K562 (cell line): ENCODE measurements around the gene EPHA7. TPM values are rescaled to one million over a fixed set of nuclear protein-coding genes. Genes with fewer than 3 reads are reported as not detected.

Experiments
- ATAC-seq: fragments of 200-7000 bp; cut with Tn5 transposase; 3 replicates; pipeline ENCODE4 v1.9.1; 2020; ENCODE audit warnings: moderate library complexity
- BruUV-seq: library from RNA; stranded (reverse); fragments of 400-500 nt; replicated peaks from 2 replicates; lab custom pipeline; 2021; lab: Mats Ljungman, UMichigan
- CTCF ChIA-PET: fragments of 300-600 bp; formaldehyde crosslinking; extraction: SDS; loops from one replicate; lab custom pipeline; 2021; ENCODE audit warnings: low intra/inter-chr PET ratio; lab: Yijun Ruan, JAX
- POLR2A ChIA-PET: fragments of 300-600, 350-650 bp; sonication (Branson Sonifier 250); formaldehyde crosslinking; extraction: SDS; loops from one replicate; lab custom pipeline; 2021; ENCODE audit warnings: antibody characterized with exemption, inconsistent platforms; lab: Yijun Ruan, JAX
- DNase-seq, 4 experiments: peaks; one replicate each; pipeline versions ENCODE4 v3.0.0 to v3.0.0-alpha.2; 2011 to 2018; ENCODE audit warnings: low spot score in 3 of 4, mixed read lengths in 3 of 4; ENCODE audit errors: extremely low read depth in 1 of 4
- FAIRE-seq: peaks from 2 replicates; lab custom pipeline; 2011; peaks lifted over from hg19 to GRCh38; lab: Jason Lieb, UNC
- H2AFZ ChIP-seq: 2 replicates; pipeline ENCODE4 v1.6.0; 2011; ENCODE audit warnings: low read depth, low read length, control low read depth, inconsistent platforms
- H3K27ac ChIP-seq: fragments of 200-600 bp; 3 replicates; pipeline ENCODE4 v1.8.0; 2011; ENCODE audit warnings: low read depth, mild to moderate bottlenecking, control low read depth, inconsistent platforms, low read length, moderate library complexity, mixed read lengths; ENCODE audit errors: extremely low read depth
- H3K27me3 ChIP-seq, 2 experiments: fragments of 300-600 bp in 1 of 2; 2 replicates in 1 of 2; 3 replicates in 1 of 2; pipeline versions ENCODE4 v1.6.0 to v1.8.0; 2011; ENCODE audit warnings: inconsistent platforms in 2 of 2, low read length in 2 of 2, mild to moderate bottlenecking in 1 of 2, mixed read lengths in 1 of 2, moderate library complexity in 1 of 2; ENCODE audit not compliant: control insufficient read depth in 2 of 2, insufficient read depth in 2 of 2
- H3K36me3 ChIP-seq: fragments of 300-600 bp; 3 replicates; pipeline ENCODE4 v1.8.0; 2011; ENCODE audit warnings: mild to moderate bottlenecking, low read length, inconsistent platforms; ENCODE audit not compliant: control insufficient read depth, insufficient read depth
- H3K4me1 ChIP-seq, 2 experiments: fragments of 200-600 bp in 1 of 2; replicated peaks in 1 of 2; 2 replicates in 1 of 2; 3 replicates in 1 of 2; pipeline versions ENCODE4 v1.5.1 to v1.8.0; 2011; ENCODE audit warnings: inconsistent platforms in 2 of 2, low read length in 2 of 2, mild to moderate bottlenecking in 1 of 2, mixed read lengths in 1 of 2, moderate library complexity in 1 of 2; ENCODE audit not compliant: control insufficient read depth in 2 of 2, insufficient read depth in 2 of 2
- H3K4me2 ChIP-seq: 2 replicates; pipeline ENCODE4 v1.6.1; 2011; ENCODE audit warnings: low read length, control low read depth, inconsistent platforms, mixed read lengths; ENCODE audit not compliant: insufficient read depth
- H3K4me3 ChIP-seq: fragments of 200-600 bp; sonication (generic), shearing (Covaris generic); 2 replicates; pipeline ENCODE4 v1.5.1; 2016; ENCODE audit warnings: control low read depth, inconsistent platforms
- H3K79me2 ChIP-seq: fragments of 200-600 bp; 3 replicates; pipeline ENCODE4 v1.8.0; 2011; ENCODE audit warnings: low read length, inconsistent platforms; ENCODE audit not compliant: control insufficient read depth, insufficient read depth
- H3K9ac ChIP-seq, 2 experiments: 2 replicates each; pipeline versions ENCODE4 v1.6.0 to v1.6.1; 2011; ENCODE audit warnings: low read depth in 2 of 2, low read length in 2 of 2, control low read depth in 1 of 2, inconsistent platforms in 1 of 2, mild to moderate bottlenecking in 1 of 2, mixed read lengths in 1 of 2; ENCODE audit not compliant: insufficient read depth in 1 of 2
- H3K9me1 ChIP-seq: one replicate; pipeline ENCODE4 v1.6.0; 2011; ENCODE audit warnings: inconsistent platforms, mild to moderate bottlenecking, low read length, moderate library complexity; ENCODE audit not compliant: control insufficient read depth, insufficient read depth
- H3K9me3 ChIP-seq: replicated peaks from 2 replicates; pipeline ENCODE4 v1.5.1; 2011; ENCODE audit warnings: low read depth, low read length, inconsistent platforms; ENCODE audit not compliant: control insufficient read depth, insufficient read depth
- H4K20me1 ChIP-seq: replicated peaks from 2 replicates; pipeline ENCODE4 v1.6.1; 2011; ENCODE audit warnings: low read length, inconsistent platforms, mixed read lengths; ENCODE audit not compliant: control insufficient read depth, insufficient read depth
- BDP1 ChIP-seq: IDR thresholded peaks from 3 replicates; pipeline ENCODE4 v1.6.1; 2011; ENCODE audit not compliant: insufficient read length, insufficient read depth
- BRF2 ChIP-seq: IDR thresholded peaks from 3 replicates; pipeline ENCODE4 v1.6.1; 2011; ENCODE audit warnings: borderline replicate concordance, mild to moderate bottlenecking; ENCODE audit not compliant: insufficient read length, insufficient read depth
- FOXJ2 ChIP-seq: fragments of 200-800 bp; sonication (Bioruptor generic); IDR thresholded peaks from 2 replicates; pipeline ENCODE4 v1.6.1; 2016; ENCODE audit warnings: missing genetic modification characterization, missing compliant biosample characterization
- FOXP1 ChIP-seq: sonication (generic); formaldehyde crosslinking; IDR thresholded peaks from 2 replicates; pipeline ENCODE4 v1.8.0; 2022; ENCODE audit warnings: mild to moderate bottlenecking, missing genetic modification reagents
- HSF4 ChIP-seq: fragments of 250-450 bp; sonication (Bioruptor Pico); IDR thresholded peaks from 2 replicates; pipeline ENCODE4 v2.1.2; 2022; ENCODE audit warnings: mild to moderate bottlenecking, moderate library complexity, borderline replicate concordance
- NFIX ChIP-seq: fragments of 250-450 bp; sonication (Bioruptor Pico); IDR thresholded peaks from 2 replicates; pipeline ENCODE4 v1.4.0; 2020; ENCODE audit warnings: low read depth, mild to moderate bottlenecking, moderate library complexity
- PHTF2 ChIP-seq: fragments of 250-450 bp; sonication (Bioruptor Pico); IDR thresholded peaks from 2 replicates; pipeline ENCODE4 v1.5.0; 2021; ENCODE audit warnings: mild to moderate bottlenecking
- PRMT5 ChIP-seq: sonication (generic); formaldehyde crosslinking; IDR thresholded peaks from 2 replicates; pipeline ENCODE4 v1.5.0; 2020; ENCODE audit warnings: missing genetic modification reagents
- RUNX1 ChIP-seq: sonication (generic); IDR thresholded peaks from 2 replicates; pipeline ENCODE4 v1.6.1; 2016; ENCODE audit warnings: antibody characterized with exemption, low read depth
- ZBTB17 ChIP-seq: fragments of 450-650 bp; formaldehyde crosslinking; IDR thresholded peaks from 2 replicates; pipeline ENCODE4 v1.4.0; 2020; ENCODE audit warnings: mild to moderate bottlenecking
- ZNF3 ChIP-seq: fragments of 250-450 bp; sonication (Bioruptor Pico); IDR thresholded peaks from 2 replicates; pipeline ENCODE4 v1.5.0; 2021; ENCODE audit warnings: mild to moderate bottlenecking, moderate library complexity
- WGBS: fragments of 100-300 bp; shearing (Covaris generic); methylation state at CpG from one replicate; pipeline ENCODE4 v1.1.6; 2016; ENCODE audit warnings: low coverage, mixed read lengths; ENCODE audit not compliant: insufficient coverage; ENCODE audit errors: missing lambda C conversion rate; 5-methylcytosine and 5-hydroxymethylcytosine counted together
- in situ Hi-C: fragments of 300-500 bp; cut with MboI; formaldehyde crosslinking; loops from 4 replicates; pipeline ENCODE4 v1.15.0; 2018; ENCODE audit warnings: inconsistent platforms, mixed read lengths
- intact Hi-C: fragments of 100-400 bp; cut with micrococcal nuclease; formaldehyde crosslinking; loops from 2 replicates; pipeline ENCODE4 v1.14.2; 2022
- polyA plus RNA-seq, 8 experiments: library from polyadenylated mRNA; depleted of rRNA in 4 of 8; stranded (reverse) in 5 of 8; unstranded in 3 of 8; fragments of >200 nt; fragmentation: Nextera tagmentation in 2 of 8; fragmentation: Illumina TruSeq in 1 of 8; extraction: Ambion mirVana in 2 of 8; extraction: Trizol in 1 of 8; gene quantifications; 2 replicates each; pipeline versions ENCODE4 v1.2.1 to v1.2.3, GENCODE V29; 2011 to 2014; ENCODE audit warnings: inconsistent platforms in 1 of 8, missing spikeins in 1 of 8
- total RNA-seq, 7 experiments: library from RNA; depleted of rRNA in 6 of 7; stranded (reverse); fragments of >200 nt in 6 of 7; fragmentation: Illumina TruSeq in 2 of 7; extraction: Trizol in 2 of 7; gene quantifications; 2 replicates each; pipeline versions ENCODE4 v1.2.1 to v1.2.3, GENCODE V29; 2011 to 2021; ENCODE audit warnings: low replicate concordance in 1 of 7
- TF ChIP-seq, protein P1 (sequence below): fragments of 250-450 bp; sonication (Bioruptor Pico); IDR thresholded peaks from 2 replicates; pipeline ENCODE4 v1.5.0; 2020; ENCODE audit warnings: mild to moderate bottlenecking
- TF ChIP-seq, protein P2 (sequence below): fragments of 450-650 bp; IDR thresholded peaks from 2 replicates; pipeline ENCODE4 v1.7.0; 2016; ENCODE audit warnings: borderline replicate concordance

EPHA7 gene
- total and polyA plus RNA-seq, 9 of the 15 experiments (the other 6 are each of a cell fraction or from before 2014, with no cell fraction given), result not detected

GRCh38 chr6:93222071-93222851, 197.1 kb downstream of the EPHA7 start:
- DNase-seq (no peak), ATAC-seq (no peak), FAIRE-seq (no peak)
- Histone ChIP-seq H3K36me3 (no peaks in the 10 kb centered on the region), H3K9me3 (no peaks in the 10 kb centered on the region; the same call in 1 of the 2 replicates), H3K27ac (no peak overlapping the region), H3K9ac (no peak overlapping the region), H3K4me3 (no peak overlapping the region), H3K79me2 (no peaks in the 10 kb centered on the region), H3K4me2 (no peak overlapping the region), H4K20me1 (no peaks in the 10 kb centered on the region), H3K9me1 (no peaks in the 10 kb centered on the region), H3K4me1 (no peaks in the 10 kb centered on the region), H3K27me3 (no peaks in the 10 kb centered on the region), H2AFZ (no peak overlapping the region)
- POLR2A ChIA-PET, result no interaction called here
- CTCF ChIA-PET, result no interaction called here
- no peak for TF ChIP-seq BRF2
- TF ChIP-seq FOXP1 (CRISPR knock-in tag), result no peak
- TF ChIP-seq PRMT5 (CRISPR knock-in tag), result no peak
- TF ChIP-seq, protein P1, sequence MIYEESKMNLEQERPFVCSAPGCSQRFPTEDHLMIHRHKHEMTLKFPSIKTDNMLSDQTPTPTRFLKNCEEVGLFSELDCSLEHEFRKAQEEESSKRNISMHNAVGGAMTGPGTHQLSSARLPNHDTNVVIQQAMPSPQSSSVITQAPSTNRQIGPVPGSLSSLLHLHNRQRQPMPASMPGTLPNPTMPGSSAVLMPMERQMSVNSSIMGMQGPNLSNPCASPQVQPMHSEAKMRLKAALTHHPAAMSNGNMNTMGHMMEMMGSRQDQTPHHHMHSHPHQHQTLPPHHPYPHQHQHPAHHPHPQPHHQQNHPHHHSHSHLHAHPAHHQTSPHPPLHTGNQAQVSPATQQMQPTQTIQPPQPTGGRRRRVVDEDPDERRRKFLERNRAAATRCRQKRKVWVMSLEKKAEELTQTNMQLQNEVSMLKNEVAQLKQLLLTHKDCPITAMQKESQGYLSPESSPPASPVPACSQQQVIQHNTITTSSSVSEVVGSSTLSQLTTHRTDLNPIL, result no peak
- no peak for TF ChIP-seq HSF4 (CRISPR knock-in tag)
- no peak for TF ChIP-seq ZNF3 (CRISPR knock-in tag)
- TF ChIP-seq BDP1, result no peak
- TF ChIP-seq ZBTB17, result no peak
- no peak for TF ChIP-seq PHTF2 (CRISPR knock-in tag)
- TF ChIP-seq NFIX, result no peak
- TF ChIP-seq FOXJ2 (tag), result no peak
- TF ChIP-seq, protein P2, sequence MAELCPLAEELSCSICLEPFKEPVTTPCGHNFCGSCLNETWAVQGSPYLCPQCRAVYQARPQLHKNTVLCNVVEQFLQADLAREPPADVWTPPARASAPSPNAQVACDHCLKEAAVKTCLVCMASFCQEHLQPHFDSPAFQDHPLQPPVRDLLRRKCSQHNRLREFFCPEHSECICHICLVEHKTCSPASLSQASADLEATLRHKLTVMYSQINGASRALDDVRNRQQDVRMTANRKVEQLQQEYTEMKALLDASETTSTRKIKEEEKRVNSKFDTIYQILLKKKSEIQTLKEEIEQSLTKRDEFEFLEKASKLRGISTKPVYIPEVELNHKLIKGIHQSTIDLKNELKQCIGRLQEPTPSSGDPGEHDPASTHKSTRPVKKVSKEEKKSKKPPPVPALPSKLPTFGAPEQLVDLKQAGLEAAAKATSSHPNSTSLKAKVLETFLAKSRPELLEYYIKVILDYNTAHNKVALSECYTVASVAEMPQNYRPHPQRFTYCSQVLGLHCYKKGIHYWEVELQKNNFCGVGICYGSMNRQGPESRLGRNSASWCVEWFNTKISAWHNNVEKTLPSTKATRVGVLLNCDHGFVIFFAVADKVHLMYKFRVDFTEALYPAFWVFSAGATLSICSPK, result no peak
- no peak for TF ChIP-seq RUNX1
- no TSS peak for BruUV-seq
- WGBS, result 2% methylated on average over 4 of the region's 4 CpGs
- intact Hi-C loops (no loop called here), in situ Hi-C loops (no loop called here)
